Neural cell (in vitro differentiated cells): ENCODE measurements around the gene DLGAP4. TPM values are rescaled to one million over a fixed set of nuclear protein-coding genes. Genes with fewer than 3 reads are reported as not detected.

ENCODE experiments used
- H2AFZ ChIP-seq: fragments of 200-600, 300-800 bp; sonication (generic), shearing (Covaris generic); 2 replicates; pipeline ENCODE4 v1.6.0; 2014; ENCODE audit warnings: low read depth, mild to moderate bottlenecking, antibody characterized with exemption, low read length, moderate library complexity
- H3F3A ChIP-seq: fragments of 200-600 bp; shearing (Covaris generic); 2 replicates; pipeline ENCODE4 v1.6.1; 2016; ENCODE audit warnings: mild to moderate bottlenecking, moderate library complexity, mixed read lengths, antibody characterized with exemption, low read length; ENCODE audit not compliant: insufficient read depth, poor library complexity, severe bottlenecking
- H3K27ac ChIP-seq: fragments of 200-600, 300-800 bp; sonication (generic), shearing (Covaris generic); 2 replicates; pipeline ENCODE4 v1.5.1; 2014; ENCODE audit warnings: mild to moderate bottlenecking, low read length, moderate library complexity
- H3K27me3 ChIP-seq: fragments of 300-800, 200-600 bp; sonication (generic), shearing (Covaris generic); 2 replicates; pipeline ENCODE4 v1.6.0; 2014; ENCODE audit warnings: mild to moderate bottlenecking, low read depth, low read length, moderate library complexity; ENCODE audit not compliant: insufficient read depth
- H3K36me3 ChIP-seq: fragments of 300-800, 200-600 bp; sonication (generic), shearing (Covaris generic); 2 replicates; pipeline ENCODE4 v1.5.1; 2014; ENCODE audit warnings: mild to moderate bottlenecking, antibody characterized with exemption, low read length, moderate library complexity; ENCODE audit not compliant: insufficient read depth
- H3K4me2 ChIP-seq: fragments of 300-800, 200-600 bp; sonication (generic), shearing (Covaris generic); 2 replicates; pipeline ENCODE4 v1.6.0; 2014; ENCODE audit warnings: mild to moderate bottlenecking, low read length
- H3K4me3 ChIP-seq: fragments of 300-800, 200-600 bp; sonication (generic), shearing (Covaris generic); 2 replicates; pipeline ENCODE4 v1.5.1; 2014; ENCODE audit warnings: mild to moderate bottlenecking, low read length, moderate library complexity
- H3K79me2 ChIP-seq: fragments of 200-600 bp; shearing (Covaris generic); replicated peaks from 2 replicates; pipeline ENCODE4 v1.6.0; 2014; ENCODE audit warnings: mild to moderate bottlenecking, low read length, moderate library complexity; ENCODE audit not compliant: insufficient read depth
- H3K9ac ChIP-seq: fragments of 300-800, 200-600 bp; sonication (generic), shearing (Covaris generic); 2 replicates; pipeline ENCODE4 v1.6.1; 2016; ENCODE audit warnings: mild to moderate bottlenecking, low read length, mixed read lengths
- H3K9me2 ChIP-seq: fragments of 200-600 bp; shearing (Covaris generic); 2 replicates; pipeline ENCODE4 v1.6.1; 2016; ENCODE audit warnings: mild to moderate bottlenecking, low read length, mixed read lengths; ENCODE audit not compliant: insufficient read depth
- H3K9me3 ChIP-seq: fragments of 200-600, 300-800 bp; sonication (generic), shearing (Covaris generic); 2 replicates; pipeline ENCODE4 v1.6.1; 2016; ENCODE audit warnings: mild to moderate bottlenecking, mixed run types, low read length, moderate library complexity, mixed read lengths
- H4K20me1 ChIP-seq: fragments of 200-600 bp; shearing (Covaris generic); 2 replicates; pipeline ENCODE4 v1.6.1; 2016; ENCODE audit warnings: mild to moderate bottlenecking, mixed run types; ENCODE audit not compliant: insufficient read depth
- EP300 ChIP-seq: fragments of 450-650 bp; conservative IDR thresholded peaks from 2 replicates; pipeline ENCODE4 v1.6.1; 2014; ENCODE audit warnings: antibody characterized with exemption, mild to moderate bottlenecking, moderate library complexity; ENCODE audit not compliant: poor library complexity, severe bottlenecking
- EZH2 ChIP-seq: fragments of 200-600, 300-800 bp; shearing (Covaris generic), sonication (generic); IDR thresholded peaks from 2 replicates; pipeline ENCODE4 v1.6.1; 2014; ENCODE audit warnings: antibody characterized with exemption, low read length, borderline replicate concordance, mild to moderate bottlenecking; ENCODE audit not compliant: insufficient read depth, poor library complexity, severe bottlenecking
- MXI1 ChIP-seq: fragments of 450-650 bp; conservative IDR thresholded peaks from 2 replicates; pipeline ENCODE4 v1.6.1; 2014; ENCODE audit warnings: antibody characterized with exemption, mild to moderate bottlenecking; ENCODE audit not compliant: poor library complexity, severe bottlenecking
- POLR2AphosphoS5 ChIP-seq: IDR thresholded peaks from 2 replicates; pipeline ENCODE4 v1.6.1; 2012
- RAD21 ChIP-seq: fragments of 450-650 bp; conservative IDR thresholded peaks from 2 replicates; pipeline ENCODE4 v1.6.1; 2014; ENCODE audit warnings: antibody characterized with exemption, mild to moderate bottlenecking, moderate library complexity
- SMC3 ChIP-seq: fragments of 450-650 bp; conservative IDR thresholded peaks from 2 replicates; pipeline ENCODE4 v1.6.1; 2014; ENCODE audit warnings: antibody characterized with exemption, mild to moderate bottlenecking, moderate library complexity; ENCODE audit not compliant: poor library complexity
- TAF1 ChIP-seq: IDR thresholded peaks from 2 replicates; pipeline ENCODE4 v1.6.1; 2012; ENCODE audit warnings: low read depth
- polyA plus RNA-seq: library from polyadenylated mRNA; depleted of rRNA; stranded (reverse); fragments of >200 nt; gene quantifications from 2 replicates; pipeline ENCODE4 v1.2.3, GENCODE V29; 2014
- TF ChIP-seq, protein P1 (sequence below): fragments of 450-650 bp; IDR thresholded peaks from 2 replicates; pipeline ENCODE4 v1.5.1; 2014; ENCODE audit warnings: antibody characterized with exemption, mild to moderate bottlenecking, moderate library complexity; ENCODE audit not compliant: poor library complexity, severe bottlenecking
- TF ChIP-seq, protein P2 (sequence below): IDR thresholded peaks from 2 replicates; pipeline ENCODE4 v1.6.1; 2012; ENCODE audit warnings: borderline replicate concordance

DLGAP4 gene
- polyA plus RNA-seq, 1 donor from 2014 or later, result 31.2 TPM

DNA sequence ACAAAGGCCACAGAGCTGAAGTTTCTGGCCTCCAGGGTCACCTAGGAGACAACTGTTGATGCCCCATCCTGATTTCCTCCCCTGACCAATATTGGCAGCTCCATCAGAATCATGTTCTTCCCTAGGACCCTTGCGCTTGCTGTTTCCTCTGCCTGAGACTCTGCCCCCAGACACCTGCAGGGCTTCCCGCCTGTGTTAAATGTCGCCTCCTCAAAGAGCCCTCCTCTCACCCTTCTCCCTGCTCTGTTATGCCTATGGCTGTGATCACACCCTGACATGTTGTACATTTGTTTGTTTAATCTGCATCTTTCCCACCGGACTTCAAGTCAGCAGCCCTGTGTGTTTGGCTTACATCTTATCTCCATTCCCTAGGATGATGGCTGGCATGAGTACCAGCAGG lies 30.1 kb downstream of the DLGAP4 start:
- Histone ChIP-seq H3K27ac (no peak overlapping the region), H3K4me2 (no peak overlapping the region)

DNA sequence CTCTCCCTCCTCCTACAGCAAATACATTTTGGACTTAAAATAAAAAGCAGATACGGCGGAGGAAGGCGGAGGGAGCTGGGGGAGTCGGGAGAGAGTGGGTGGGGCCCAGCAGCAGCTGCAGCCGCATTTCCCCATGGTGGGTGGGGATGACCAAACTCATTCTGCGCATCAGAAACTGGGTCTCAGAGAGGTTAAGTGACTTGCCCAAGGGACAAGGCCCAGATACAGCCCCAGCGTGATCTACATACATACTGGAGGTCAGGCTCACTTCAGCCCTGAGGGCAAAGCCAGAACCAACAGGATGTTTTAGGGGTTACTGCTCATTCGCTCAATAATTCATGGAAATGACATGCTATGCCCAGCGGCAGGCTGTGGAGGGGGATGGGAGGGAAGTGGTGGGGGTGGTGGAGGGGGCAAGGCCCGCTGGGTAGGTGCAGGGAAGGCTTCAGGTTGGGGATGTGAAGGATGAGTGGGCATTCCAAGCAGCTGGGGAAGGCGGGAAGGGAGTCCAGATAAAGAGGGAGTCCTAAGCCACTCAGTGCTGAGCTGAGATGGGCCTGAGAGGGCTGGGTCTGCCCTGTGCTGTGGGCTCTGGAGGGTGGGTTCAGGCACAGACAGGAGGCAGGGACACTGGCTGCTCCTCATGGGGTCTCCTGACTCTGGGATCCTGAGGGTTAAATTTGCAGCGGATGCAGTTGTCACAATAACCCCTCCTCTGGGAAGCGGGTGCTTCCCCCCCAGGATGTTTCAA lies 31.0 kb downstream of the DLGAP4 start:
- Histone ChIP-seq H3K36me3 (no peaks in the 10 kb centered on the region), H3K27me3 (no peaks in the 10 kb centered on the region), H3K9me2 (no peaks in the 10 kb centered on the region), H3K27ac (no peak overlapping the region), H4K20me1 (no peaks in the 10 kb centered on the region), H3K4me3 (no peak overlapping the region), H3K4me2 (no peak overlapping the region), H3K79me2 (no peaks in the 10 kb centered on the region), H3K9me3 (no peaks in the 10 kb centered on the region), H2AFZ (no peak overlapping the region), H3K9ac (no peak overlapping the region), H3F3A (no peaks in the 10 kb centered on the region)
- no peak for TF ChIP-seq EP300
- TF ChIP-seq, protein P1, sequence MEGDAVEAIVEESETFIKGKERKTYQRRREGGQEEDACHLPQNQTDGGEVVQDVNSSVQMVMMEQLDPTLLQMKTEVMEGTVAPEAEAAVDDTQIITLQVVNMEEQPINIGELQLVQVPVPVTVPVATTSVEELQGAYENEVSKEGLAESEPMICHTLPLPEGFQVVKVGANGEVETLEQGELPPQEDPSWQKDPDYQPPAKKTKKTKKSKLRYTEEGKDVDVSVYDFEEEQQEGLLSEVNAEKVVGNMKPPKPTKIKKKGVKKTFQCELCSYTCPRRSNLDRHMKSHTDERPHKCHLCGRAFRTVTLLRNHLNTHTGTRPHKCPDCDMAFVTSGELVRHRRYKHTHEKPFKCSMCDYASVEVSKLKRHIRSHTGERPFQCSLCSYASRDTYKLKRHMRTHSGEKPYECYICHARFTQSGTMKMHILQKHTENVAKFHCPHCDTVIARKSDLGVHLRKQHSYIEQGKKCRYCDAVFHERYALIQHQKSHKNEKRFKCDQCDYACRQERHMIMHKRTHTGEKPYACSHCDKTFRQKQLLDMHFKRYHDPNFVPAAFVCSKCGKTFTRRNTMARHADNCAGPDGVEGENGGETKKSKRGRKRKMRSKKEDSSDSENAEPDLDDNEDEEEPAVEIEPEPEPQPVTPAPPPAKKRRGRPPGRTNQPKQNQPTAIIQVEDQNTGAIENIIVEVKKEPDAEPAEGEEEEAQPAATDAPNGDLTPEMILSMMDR, result no peak
- no peak for TF ChIP-seq MXI1
- TF ChIP-seq POLR2AphosphoS5, result no peak
- no peak for TF ChIP-seq EZH2
- no peak for TF ChIP-seq TAF1
- TF ChIP-seq, protein P2, sequence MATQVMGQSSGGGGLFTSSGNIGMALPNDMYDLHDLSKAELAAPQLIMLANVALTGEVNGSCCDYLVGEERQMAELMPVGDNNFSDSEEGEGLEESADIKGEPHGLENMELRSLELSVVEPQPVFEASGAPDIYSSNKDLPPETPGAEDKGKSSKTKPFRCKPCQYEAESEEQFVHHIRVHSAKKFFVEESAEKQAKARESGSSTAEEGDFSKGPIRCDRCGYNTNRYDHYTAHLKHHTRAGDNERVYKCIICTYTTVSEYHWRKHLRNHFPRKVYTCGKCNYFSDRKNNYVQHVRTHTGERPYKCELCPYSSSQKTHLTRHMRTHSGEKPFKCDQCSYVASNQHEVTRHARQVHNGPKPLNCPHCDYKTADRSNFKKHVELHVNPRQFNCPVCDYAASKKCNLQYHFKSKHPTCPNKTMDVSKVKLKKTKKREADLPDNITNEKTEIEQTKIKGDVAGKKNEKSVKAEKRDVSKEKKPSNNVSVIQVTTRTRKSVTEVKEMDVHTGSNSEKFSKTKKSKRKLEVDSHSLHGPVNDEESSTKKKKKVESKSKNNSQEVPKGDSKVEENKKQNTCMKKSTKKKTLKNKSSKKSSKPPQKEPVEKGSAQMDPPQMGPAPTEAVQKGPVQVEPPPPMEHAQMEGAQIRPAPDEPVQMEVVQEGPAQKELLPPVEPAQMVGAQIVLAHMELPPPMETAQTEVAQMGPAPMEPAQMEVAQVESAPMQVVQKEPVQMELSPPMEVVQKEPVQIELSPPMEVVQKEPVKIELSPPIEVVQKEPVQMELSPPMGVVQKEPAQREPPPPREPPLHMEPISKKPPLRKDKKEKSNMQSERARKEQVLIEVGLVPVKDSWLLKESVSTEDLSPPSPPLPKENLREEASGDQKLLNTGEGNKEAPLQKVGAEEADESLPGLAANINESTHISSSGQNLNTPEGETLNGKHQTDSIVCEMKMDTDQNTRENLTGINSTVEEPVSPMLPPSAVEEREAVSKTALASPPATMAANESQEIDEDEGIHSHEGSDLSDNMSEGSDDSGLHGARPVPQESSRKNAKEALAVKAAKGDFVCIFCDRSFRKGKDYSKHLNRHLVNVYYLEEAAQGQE, result no peak
- TF ChIP-seq RAD21, result no peak
- no peak for TF ChIP-seq SMC3

More for the DNA sequence above, 30.1 kb downstream of the DLGAP4 start:
- H3K9me3 ChIP-seq, result no peaks in the 10 kb centered on the region
- TF ChIP-seq TAF1 (no peak), MXI1 (no peak), SMC3 (no peak), EP300 (no peak), POLR2AphosphoS5 (no peak), EZH2 (no peak)
- TF ChIP-seq, protein P2, result no peak
- no peaks in the 10 kb centered on the region for H3K36me3 ChIP-seq
- H3K27me3 ChIP-seq, result no peaks in the 10 kb centered on the region
- no peaks in the 10 kb centered on the region for H3K79me2 ChIP-seq
- H2AFZ ChIP-seq, result no peak overlapping the region
- H3K9me2 ChIP-seq, result no peaks in the 10 kb centered on the region
- H3F3A ChIP-seq, result no peaks in the 10 kb centered on the region
- no peaks in the 10 kb centered on the region for H4K20me1 ChIP-seq
- no peak overlapping the region for H3K9ac ChIP-seq
- no peak overlapping the region for H3K4me3 ChIP-seq
